ENCODE data around the gene RAB30. TPM values are rescaled to one million over a fixed set of nuclear protein-coding genes. Genes with fewer than 3 reads are reported as not detected.

The RAB30 gene
- total and polyA plus RNA-seq, 8 donors, result 11.3 to 15.9 (median 14.3) TPM

- Histone ChIP-seq H3K36me3 (peaks cover 0 to 17% of the 10 kb centered on the region in 2 donors), H3K27ac (peak overlapping the region; percentile 86 to 89), H3K4me1 (peaks cover 15 to 60% of the 10 kb centered on the region in 2 donors), H3K27me3 (peaks cover 0 to 12% of the 10 kb centered on the region in 2 donors), H3K9me3 (no peaks in the 10 kb centered on the region), H3K4me3 (peak overlapping the region; percentile 52 to 89)
- intact Hi-C loops (cut with DNase I), result no loop called here
- DNase-seq, result peak in 1 of 4 donors; percentile 16
- no peak for ATAC-seq
- no peak for TF ChIP-seq CTCF (IDR thresholded peaks at IDR 0.05)
Measured at GRCh38 chr11:83072350-83073242, 899 bp upstream of the RAB30 start.

DNA sequence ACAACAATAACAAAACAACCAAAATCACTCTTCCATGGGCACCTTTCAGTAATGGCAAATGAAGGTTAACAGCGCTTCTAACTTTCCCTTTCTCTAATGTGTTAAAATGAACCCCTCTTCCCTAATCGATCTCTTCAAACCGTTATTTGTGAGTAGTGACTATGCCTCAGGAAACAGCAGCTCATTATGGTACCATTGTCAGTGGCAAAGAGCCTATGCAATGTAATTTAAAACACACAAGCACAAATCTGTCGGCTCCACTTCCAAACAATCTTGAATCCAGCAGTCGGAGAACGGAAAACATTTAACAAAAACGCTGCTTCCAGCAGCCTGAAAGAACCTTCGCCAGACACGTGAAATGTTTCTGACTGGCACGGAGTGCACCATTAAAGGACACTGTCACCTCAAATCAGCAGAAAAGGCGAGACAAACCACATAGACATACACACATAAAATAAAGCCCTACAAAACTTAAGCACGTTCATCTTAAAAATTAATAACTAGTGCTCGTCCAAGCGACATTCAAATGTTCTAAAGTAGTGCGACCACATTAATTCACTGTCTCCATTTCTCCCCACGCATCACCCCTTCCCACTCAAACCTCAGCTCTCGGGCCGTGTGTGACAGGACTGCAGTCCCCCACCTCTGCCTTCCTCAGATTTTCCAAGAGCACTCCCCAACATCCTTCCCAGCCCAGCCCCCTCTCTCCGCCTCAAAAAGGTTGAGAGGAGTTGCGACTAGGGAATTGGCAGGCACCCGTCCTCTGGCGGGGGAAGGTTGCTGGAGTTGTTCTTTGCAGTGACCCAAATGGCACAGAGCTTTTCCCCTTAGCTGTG, 748 bp downstream of the RAB30 start:
- H3K4me3 ChIP-seq, result peak overlapping the region; percentile 52 to 89
- peak overlapping the region; percentile 86 to 89 for H3K27ac ChIP-seq
- peaks cover 0 to 10% of the 10 kb centered on the region in 2 donors for H3K36me3 ChIP-seq
- DNase-seq, result peak in 3 of 4 donors; percentile 49 to 65 (median 64)
- H3K9me3 ChIP-seq, result no peaks in the 10 kb centered on the region
- peaks cover 0 to 12% of the 10 kb centered on the region in 2 donors for H3K27me3 ChIP-seq
- TF ChIP-seq CTCF (IDR thresholded peaks at IDR 0.05), result no peak
- intact Hi-C loops (cut with DNase I), result no loop called here
- ATAC-seq, result peak; percentile 24
- peaks cover 15 to 58% of the 10 kb centered on the region in 2 donors for H3K4me1 ChIP-seq

DNA sequence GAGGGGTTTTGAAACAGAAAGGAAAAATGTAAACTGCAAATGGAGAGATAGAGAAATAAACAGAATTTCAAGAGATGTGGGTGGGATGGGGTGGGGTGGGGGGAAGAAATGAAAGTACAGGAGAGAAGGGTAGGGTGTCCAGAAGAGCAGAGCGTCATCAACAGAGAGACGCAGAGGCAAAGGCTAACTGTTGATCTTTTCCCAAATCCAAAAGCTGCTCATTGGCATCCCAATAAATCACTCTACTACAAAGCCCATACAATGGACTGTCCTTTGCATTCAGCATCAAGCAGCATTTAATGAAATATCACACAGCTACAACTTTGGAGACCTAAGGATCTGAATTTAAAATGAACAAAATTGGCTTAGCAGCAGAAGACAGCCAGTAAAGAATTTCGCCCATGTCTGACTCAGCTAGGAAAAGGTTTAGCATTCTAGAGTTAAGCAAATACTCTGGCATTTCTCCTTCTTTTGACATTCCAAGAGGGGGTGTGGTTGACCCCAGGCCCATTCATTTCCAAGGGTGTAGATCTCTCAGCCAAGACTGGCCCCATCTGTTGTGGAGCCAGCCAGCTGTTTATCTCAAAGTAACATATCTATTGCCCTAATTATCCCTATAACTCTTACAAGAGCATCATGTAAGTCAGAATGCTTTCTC, 1.5 kb downstream of the RAB30 start:
- H3K27me3 ChIP-seq, result peaks cover 0 to 12% of the 10 kb centered on the region in 2 donors
- no peak for TF ChIP-seq CTCF (IDR thresholded peaks at IDR 0.05)
- peaks cover 15 to 53% of the 10 kb centered on the region in 2 donors for H3K4me1 ChIP-seq
- H3K36me3 ChIP-seq, result peaks cover 0 to 10% of the 10 kb centered on the region in 2 donors
- peak overlapping the region in 1 of 2 donors; percentile 89 for H3K27ac ChIP-seq
- no peaks in the 10 kb centered on the region for H3K9me3 ChIP-seq
- intact Hi-C loops (cut with DNase I), result no loop called here
- ATAC-seq (peak; percentile 1), DNase-seq (peak in 2 of 4 donors; percentile 27 to 29)
- H3K4me3 ChIP-seq, result peak overlapping the region; percentile 52 to 89

DNA sequence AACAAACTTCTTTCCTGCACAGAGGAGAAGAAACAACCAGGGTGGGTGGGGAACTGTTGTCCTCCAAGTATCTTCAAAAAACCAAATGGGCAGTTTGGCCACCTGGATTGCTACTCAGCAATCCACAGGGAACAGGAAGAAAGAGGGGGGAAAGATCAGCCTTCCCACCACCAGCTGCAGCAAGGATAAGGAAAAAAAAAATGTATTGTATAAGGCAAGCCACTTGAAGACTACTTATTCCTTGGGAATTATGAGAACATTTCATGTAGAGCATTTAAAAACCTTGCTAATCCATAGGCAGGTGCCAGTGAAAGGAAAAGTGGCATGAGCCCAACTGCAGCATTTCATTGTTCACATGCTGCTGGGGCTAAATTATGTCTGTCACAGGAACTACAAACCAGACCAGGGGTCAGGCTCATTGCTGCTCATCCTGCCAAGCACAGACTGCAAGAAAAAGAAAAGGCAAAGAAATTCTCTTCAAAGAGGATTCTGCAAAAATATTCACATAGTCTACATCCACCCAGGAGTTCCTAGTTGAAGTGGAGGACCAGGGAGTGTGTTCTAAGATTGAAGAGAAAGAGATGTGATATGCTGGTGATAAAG, 2.2 kb downstream of the RAB30 start:
- peaks cover 0 to 12% of the 10 kb centered on the region in 2 donors for H3K27me3 ChIP-seq
- no peak for TF ChIP-seq CTCF (IDR thresholded peaks at IDR 0.05)
- DNase-seq (no peak), ATAC-seq (no peak)
- H3K36me3 ChIP-seq, result peaks cover 0 to 3% of the 10 kb centered on the region in 2 donors
- H3K27ac ChIP-seq, result no peak overlapping the region
- no peak overlapping the region for H3K4me3 ChIP-seq
- intact Hi-C loops (cut with DNase I), result no loop called here
- no peaks in the 10 kb centered on the region for H3K9me3 ChIP-seq
- peaks cover 15 to 50% of the 10 kb centered on the region in 2 donors for H3K4me1 ChIP-seq
